Measurements from ENCODE around the gene ELF5. TPM values are rescaled to one million over a fixed set of nuclear protein-coding genes. Genes with fewer than 3 reads are reported as not detected.

Gene ELF5
- polyA plus RNA-seq, 1 donor from 2014 or later = not detected

DNA sequence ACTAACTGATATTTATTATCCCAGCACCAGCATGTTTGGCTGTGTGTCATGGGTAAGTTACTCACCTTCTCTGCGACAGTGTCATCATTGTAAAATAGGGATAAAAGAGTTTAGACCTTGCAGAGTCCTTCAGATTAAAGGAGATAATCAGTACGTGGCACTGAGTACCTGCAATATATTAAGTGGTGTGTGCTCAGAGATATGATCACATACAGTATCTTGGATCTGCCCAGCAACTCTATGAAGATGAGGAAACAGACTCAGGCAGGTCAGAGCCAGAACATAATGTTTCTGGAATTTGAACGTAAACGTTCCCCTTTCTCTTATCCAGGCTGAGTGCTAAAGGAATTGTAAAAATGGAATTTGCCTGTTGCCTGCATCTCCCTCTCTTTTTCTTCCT is 46.9 kb upstream of the ELF5 start:
- Histone ChIP-seq H4K20me1 (ENCODE audit: insufficient read depth) (no peaks in the 10 kb centered on the region), H3K9ac (ENCODE audit: low read length) (no peak overlapping the region), H2AFZ (ENCODE audit: low read depth, low read length) (no peak overlapping the region), H3K9me2 (ENCODE audit: insufficient read depth, low read length) (no peaks in the 10 kb centered on the region), H3K27me3 (ENCODE audit: insufficient read depth, low read depth, low read length) (no peaks in the 10 kb centered on the region), H3K4me3 (ENCODE audit: low read length) (no peak overlapping the region), H3K27ac (ENCODE audit: low read length) (no peak overlapping the region), H3F3A (ENCODE audit: insufficient read depth, low read length, poor library complexity, severe bottlenecking) (no peaks in the 10 kb centered on the region), H3K79me2 (replicated peaks; ENCODE audit: insufficient read depth, low read length) (no peaks in the 10 kb centered on the region), H3K4me2 (ENCODE audit: low read length) (no peak overlapping the region), H3K9me3 (ENCODE audit: low read length) (no peaks in the 10 kb centered on the region), H3K36me3 (ENCODE audit: insufficient read depth, low read length) (no peaks in the 10 kb centered on the region)
- TF ChIP-seq POLR2AphosphoS5 (IDR thresholded peaks at IDR 0.05) (no peak), RAD21 (conservative IDR thresholded peaks at IDR 0.05) (no peak), TAF1 (IDR thresholded peaks at IDR 0.05; ENCODE audit: low read depth) (no peak), EP300 (conservative IDR thresholded peaks at IDR 0.05; ENCODE audit: poor library complexity, severe bottlenecking) (no peak), EZH2 (IDR thresholded peaks at IDR 0.05; ENCODE audit: borderline replicate concordance, insufficient read depth, low read length, poor library complexity, severe bottlenecking) (no peak), MXI1 (conservative IDR thresholded peaks at IDR 0.05; ENCODE audit: poor library complexity, severe bottlenecking) (no peak), SMC3 (conservative IDR thresholded peaks at IDR 0.05; ENCODE audit: poor library complexity) (no peak)
- TF ChIP-seq, protein P1, sequence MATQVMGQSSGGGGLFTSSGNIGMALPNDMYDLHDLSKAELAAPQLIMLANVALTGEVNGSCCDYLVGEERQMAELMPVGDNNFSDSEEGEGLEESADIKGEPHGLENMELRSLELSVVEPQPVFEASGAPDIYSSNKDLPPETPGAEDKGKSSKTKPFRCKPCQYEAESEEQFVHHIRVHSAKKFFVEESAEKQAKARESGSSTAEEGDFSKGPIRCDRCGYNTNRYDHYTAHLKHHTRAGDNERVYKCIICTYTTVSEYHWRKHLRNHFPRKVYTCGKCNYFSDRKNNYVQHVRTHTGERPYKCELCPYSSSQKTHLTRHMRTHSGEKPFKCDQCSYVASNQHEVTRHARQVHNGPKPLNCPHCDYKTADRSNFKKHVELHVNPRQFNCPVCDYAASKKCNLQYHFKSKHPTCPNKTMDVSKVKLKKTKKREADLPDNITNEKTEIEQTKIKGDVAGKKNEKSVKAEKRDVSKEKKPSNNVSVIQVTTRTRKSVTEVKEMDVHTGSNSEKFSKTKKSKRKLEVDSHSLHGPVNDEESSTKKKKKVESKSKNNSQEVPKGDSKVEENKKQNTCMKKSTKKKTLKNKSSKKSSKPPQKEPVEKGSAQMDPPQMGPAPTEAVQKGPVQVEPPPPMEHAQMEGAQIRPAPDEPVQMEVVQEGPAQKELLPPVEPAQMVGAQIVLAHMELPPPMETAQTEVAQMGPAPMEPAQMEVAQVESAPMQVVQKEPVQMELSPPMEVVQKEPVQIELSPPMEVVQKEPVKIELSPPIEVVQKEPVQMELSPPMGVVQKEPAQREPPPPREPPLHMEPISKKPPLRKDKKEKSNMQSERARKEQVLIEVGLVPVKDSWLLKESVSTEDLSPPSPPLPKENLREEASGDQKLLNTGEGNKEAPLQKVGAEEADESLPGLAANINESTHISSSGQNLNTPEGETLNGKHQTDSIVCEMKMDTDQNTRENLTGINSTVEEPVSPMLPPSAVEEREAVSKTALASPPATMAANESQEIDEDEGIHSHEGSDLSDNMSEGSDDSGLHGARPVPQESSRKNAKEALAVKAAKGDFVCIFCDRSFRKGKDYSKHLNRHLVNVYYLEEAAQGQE (IDR thresholded peaks at IDR 0.05; ENCODE audit: borderline replicate concordance) = no peak
- TF ChIP-seq, protein P2, sequence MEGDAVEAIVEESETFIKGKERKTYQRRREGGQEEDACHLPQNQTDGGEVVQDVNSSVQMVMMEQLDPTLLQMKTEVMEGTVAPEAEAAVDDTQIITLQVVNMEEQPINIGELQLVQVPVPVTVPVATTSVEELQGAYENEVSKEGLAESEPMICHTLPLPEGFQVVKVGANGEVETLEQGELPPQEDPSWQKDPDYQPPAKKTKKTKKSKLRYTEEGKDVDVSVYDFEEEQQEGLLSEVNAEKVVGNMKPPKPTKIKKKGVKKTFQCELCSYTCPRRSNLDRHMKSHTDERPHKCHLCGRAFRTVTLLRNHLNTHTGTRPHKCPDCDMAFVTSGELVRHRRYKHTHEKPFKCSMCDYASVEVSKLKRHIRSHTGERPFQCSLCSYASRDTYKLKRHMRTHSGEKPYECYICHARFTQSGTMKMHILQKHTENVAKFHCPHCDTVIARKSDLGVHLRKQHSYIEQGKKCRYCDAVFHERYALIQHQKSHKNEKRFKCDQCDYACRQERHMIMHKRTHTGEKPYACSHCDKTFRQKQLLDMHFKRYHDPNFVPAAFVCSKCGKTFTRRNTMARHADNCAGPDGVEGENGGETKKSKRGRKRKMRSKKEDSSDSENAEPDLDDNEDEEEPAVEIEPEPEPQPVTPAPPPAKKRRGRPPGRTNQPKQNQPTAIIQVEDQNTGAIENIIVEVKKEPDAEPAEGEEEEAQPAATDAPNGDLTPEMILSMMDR (IDR thresholded peaks at IDR 0.05; ENCODE audit: poor library complexity, severe bottlenecking) = no peak

DNA sequence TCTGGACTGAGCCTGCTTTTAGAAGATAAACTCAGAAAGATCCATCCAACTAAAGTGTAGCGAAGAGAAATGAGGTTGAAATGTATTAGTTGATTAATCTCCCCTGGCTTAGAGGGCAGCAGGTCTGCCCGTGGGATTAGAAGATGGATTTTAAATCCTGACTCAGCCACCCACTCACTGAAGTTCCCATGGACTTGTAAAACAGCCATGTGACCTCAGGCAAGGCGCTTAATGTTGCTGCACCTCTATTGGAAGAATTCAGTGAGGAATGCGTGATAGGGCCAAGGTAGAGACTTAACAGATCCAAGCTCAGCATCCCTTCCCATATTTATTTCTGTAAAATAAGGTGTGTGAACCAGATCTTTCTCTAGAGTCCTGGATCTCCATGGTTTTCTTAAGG is 45.1 kb upstream of the ELF5 start:
- Histone ChIP-seq H3K9ac (ENCODE audit: low read length) (no peak overlapping the region), H3K36me3 (ENCODE audit: insufficient read depth, low read length) (no peaks in the 10 kb centered on the region), H3K79me2 (replicated peaks; ENCODE audit: insufficient read depth, low read length) (no peaks in the 10 kb centered on the region), H3K9me2 (ENCODE audit: insufficient read depth, low read length) (no peaks in the 10 kb centered on the region), H4K20me1 (ENCODE audit: insufficient read depth) (no peaks in the 10 kb centered on the region), H3K4me3 (ENCODE audit: low read length) (no peak overlapping the region), H3K9me3 (ENCODE audit: low read length) (no peaks in the 10 kb centered on the region), H3K27me3 (ENCODE audit: insufficient read depth, low read depth, low read length) (no peaks in the 10 kb centered on the region), H3K4me2 (ENCODE audit: low read length) (no peak overlapping the region), H3K27ac (ENCODE audit: low read length) (no peak overlapping the region), H3F3A (ENCODE audit: insufficient read depth, low read length, poor library complexity, severe bottlenecking) (no peaks in the 10 kb centered on the region), H2AFZ (ENCODE audit: low read depth, low read length) (no peak overlapping the region)
- TF ChIP-seq, protein P2 (IDR thresholded peaks at IDR 0.05; ENCODE audit: poor library complexity, severe bottlenecking) = no peak
- no peak for TF ChIP-seq EP300 (conservative IDR thresholded peaks at IDR 0.05; ENCODE audit: poor library complexity, severe bottlenecking)
- TF ChIP-seq MXI1 (conservative IDR thresholded peaks at IDR 0.05; ENCODE audit: poor library complexity, severe bottlenecking) = no peak

Data from neural cell (in vitro differentiated cells).